GM18907 (cell line): Measurements from ENCODE around the gene PHAX.
"Not testable (repeated sequence)": the region's sequence is repeated elsewhere in the genome, so short reads cannot be mapped to it uniquely, and the experiment has no call there.

Source experiments
- ATAC-seq: cut with Tn5 transposase; IDR thresholded peaks from one replicate; pipeline ENCODE4 v1.9.1; 2021; ENCODE audit warnings: mild to moderate bottlenecking, moderate library complexity; ENCODE audit not compliant: unreplicated experiment

The PHAX gene

GRCh38 chr5:126651013-126651577 is 50.3 kb downstream of the PHAX start:
- peak; percentile 62 for ATAC-seq

GRCh38 chr5:126656401-126657007 is 55.8 kb downstream of the PHAX start:
- ATAC-seq = no peak

- no peak for ATAC-seq
Observed at GRCh38 chr5:126658561-126658960, 57.8 kb downstream of the PHAX start.

- no peak for ATAC-seq
Observed at GRCh38 chr5:126659805-126660482, 59.2 kb downstream of the PHAX start.

- no peak for ATAC-seq
Observed at GRCh38 chr5:126664586-126664985, 63.8 kb downstream of the PHAX start.

GRCh38 chr5:126670109-126670508 is 69.4 kb downstream of the PHAX start:
- not testable (repeated sequence) for ATAC-seq

GRCh38 chr5:126671681-126672080 is 70.9 kb downstream of the PHAX start:
- not testable (repeated sequence) for ATAC-seq

GRCh38 chr5:126673477-126673876 is 72.7 kb downstream of the PHAX start:
- no peak for ATAC-seq

GRCh38 chr5:126674145-126674544 is 73.4 kb downstream of the PHAX start:
- no peak for ATAC-seq

GRCh38 chr5:126675338-126675737 is 74.6 kb downstream of the PHAX start:
- no peak for ATAC-seq

- ATAC-seq = peak; percentile 75
Observed at GRCh38 chr5:126676195-126676624, 75.5 kb downstream of the PHAX start.
